ENCODE data around the gene SEC61B. TPM values are rescaled to one million over a fixed set of nuclear protein-coding genes. Genes with fewer than 3 reads are reported as not detected.

SEC61B gene
- total and polyA plus RNA-seq, 9 of the 15 experiments (the other 6 are each of a cell fraction or from before 2014, with no cell fraction given): 57.8 to 262 (median 172) TPM

GRCh38 chr9:99244344-99245260, 22.5 kb downstream of the SEC61B start (continued):
- TF ChIP-seq MLLT1 (IDR thresholded peaks at IDR 0.05): 0 out of 4 replicates have a peak, but pooled peaks of 1 of the 2 experiments have one; percentile 19
- no peak for TF ChIP-seq NELFE (IDR thresholded peaks at IDR 0.05; ENCODE audit: insufficient read depth, insufficient read length)

- Histone ChIP-seq H3K4me2 (ENCODE audit: insufficient read depth, low read length) (no peak overlapping the region), H3K4me3 (no peak overlapping the region), H3K9me3 (replicated peaks; ENCODE audit: control insufficient read depth, insufficient read depth, low read depth, low read length) (no peaks in the 10 kb centered on the region), H3K36me3 (ENCODE audit: control insufficient read depth, insufficient read depth, low read length) (no peaks in the 10 kb centered on the region), H3K9ac (ENCODE audit: insufficient read depth in 1 of 2, low read depth in 2 of 2, low read length in 2 of 2) (no peak overlapping the region), H2AFZ (ENCODE audit: low read depth, low read length) (no peak overlapping the region), H3K9me1 (ENCODE audit: control insufficient read depth, insufficient read depth, low read length) (no peaks in the 10 kb centered on the region), H4K20me1 (replicated peaks; ENCODE audit: control insufficient read depth, insufficient read depth, low read length) (no peaks in the 10 kb centered on the region), H3K27ac (ENCODE audit: extremely low read depth, low read depth, low read length) (no peak overlapping the region), H3K27me3 (ENCODE audit: control insufficient read depth in 2 of 2, insufficient read depth in 2 of 2, low read length in 2 of 2) (0 out of 5 replicates have a peak, but pooled peaks cover 0 to 3% of the 10 kb centered on the region in 2 experiments), H3K79me2 (ENCODE audit: control insufficient read depth, insufficient read depth, low read length) (no peaks in the 10 kb centered on the region), H3K4me1 (replicated peaks in 1 of 2; ENCODE audit: control insufficient read depth in 2 of 2, insufficient read depth in 2 of 2, low read length in 2 of 2) (peaks cover 0 to 5% of the 10 kb centered on the region in 2 experiments; a peak in 3 of 5 replicates)
- no peak for FAIRE-seq
- ChIA-PET POLR2A (no interaction called here), CTCF (ENCODE audit: low intra/inter-chr PET ratio) (no interaction called here)
- BruUV-seq (replicated peaks): no TSS peak
- intact Hi-C loops (cut with micrococcal nuclease) (no loop called here), in situ Hi-C loops (cut with MboI) (loop anchor here (25.0 kb wide), 1 partner anchor 763 kb away; no protein-coding TSS in a partner anchor)
- no peak for DNase-seq (ENCODE audit: extremely low read depth in 1 of 4, low spot score in 3 of 4)
- no peak for ATAC-seq
- TF ChIP-seq BRF2 (IDR thresholded peaks at IDR 0.05; ENCODE audit: borderline replicate concordance, insufficient read depth, insufficient read length) (no peak), ZSCAN32 (CRISPR knock-in tag; IDR thresholded peaks at IDR 0.05) (no peak), HDGF (IDR thresholded peaks at IDR 0.05) (no peak), STAT5B (CRISPR knock-in tag; IDR thresholded peaks at IDR 0.05) (no peak), TCF3 (CRISPR knock-in tag; IDR thresholded peaks at IDR 0.05) (no peak)
Observed at GRCh38 chr9:99249619-99250018, 27.5 kb downstream of the SEC61B start.
